B cell (primary cell): ENCODE data around the gene ZBTB16. TPM values are rescaled to one million over a fixed set of nuclear protein-coding genes. Genes with fewer than 3 reads are reported as not detected.

ENCODE experiments used
- ATAC-seq: fragments of 200-7000 bp; cut with Tn5 transposase; one replicate; pipeline ENCODE4 v1.10.0; 2021; ENCODE audit warnings: low read depth, mild to moderate bottlenecking, moderate number of reproducible peaks, moderate library complexity
- CTCF ChIA-PET: fragments of 350-600 bp; sonication (Branson Sonifier 250); formaldehyde crosslinking; loops from one replicate; lab custom pipeline; 2021; ENCODE audit warnings: antibody characterized with exemption, inconsistent platforms; lab: Charles Lee
- POLR2A ChIA-PET: fragments of 350-600 bp; sonication (Branson Sonifier 250); formaldehyde crosslinking; loops from one replicate; lab custom pipeline; 2021; ENCODE audit warnings: antibody characterized with exemption; lab: Charles Lee
- DNase-seq: peaks from one replicate; pipeline ENCODE4 v3.0.0; 2013
- H2AFZ ChIP-seq: 2 replicates; pipeline ENCODE4 v1.6.1; 2012; ENCODE audit warnings: mild to moderate bottlenecking, low read depth, low read length; ENCODE audit not compliant: insufficient read depth, poor library complexity, severe bottlenecking
- H3K27ac ChIP-seq, 2 donors: 1 replicate in 1 of 2; 2 replicates in 1 of 2; pipeline ENCODE4 v1.5.1; 2012 to 2013; ENCODE audit warnings: low read length in 2 of 2, mild to moderate bottlenecking in 2 of 2, moderate library complexity in 1 of 2
- H3K27me3 ChIP-seq, 4 experiments: fragments of 200-600 bp in 1 of 4; sonication (generic) in 1 of 4; replicated peaks in 1 of 4; 1 replicate in 2 of 4; 2 replicates in 2 of 4; pipeline versions ENCODE4 v1.6.1 to v1.7.0; 2013 to 2016; ENCODE audit warnings: low read length in 3 of 4, mild to moderate bottlenecking in 2 of 4, mixed read lengths in 1 of 4, moderate library complexity in 1 of 4; ENCODE audit not compliant: insufficient read depth in 4 of 4, control insufficient read depth in 3 of 4; ENCODE audit errors: control extremely low read depth in 1 of 4
- H3K36me3 ChIP-seq, 2 experiments: replicated peaks in 1 of 2; 1 replicate in 1 of 2; 2 replicates in 1 of 2; pipeline versions ENCODE4 v1.6.1 to v1.7.1; 2013; ENCODE audit warnings: low read length in 1 of 2; ENCODE audit not compliant: insufficient read depth in 2 of 2, control insufficient read depth in 1 of 2; ENCODE audit errors: control extremely low read depth in 1 of 2, extremely low read depth in 1 of 2
- H3K4me1 ChIP-seq, 2 donors: fragments of 200-600 bp in 1 of 2; sonication (generic) in 1 of 2; 1 replicate in 1 of 2; 2 replicates in 1 of 2; pipeline versions ENCODE4 v1.5.1 to v1.6.1; 2013 to 2017; ENCODE audit warnings: low read length in 2 of 2; ENCODE audit not compliant: control insufficient read depth in 2 of 2, insufficient read depth in 2 of 2
- H3K4me2 ChIP-seq: replicated peaks from 2 replicates; pipeline ENCODE3; 2012; ENCODE audit warnings: mild to moderate bottlenecking, low read depth, low read length; ENCODE audit not compliant: poor library complexity, severe bottlenecking
- H3K4me3 ChIP-seq, 5 experiments: fragments of 200-600 bp in 1 of 5; sonication (generic) in 1 of 5; 1 replicate in 3 of 5; 2 replicates in 2 of 5; pipeline versions ENCODE4 v1.5.1 to v1.7.0; 2011 to 2016; ENCODE audit warnings: low read length in 4 of 5, mild to moderate bottlenecking in 4 of 5, low read depth in 2 of 5, control low read depth in 1 of 5, moderate library complexity in 1 of 5; ENCODE audit not compliant: insufficient read depth in 1 of 5; ENCODE audit errors: control extremely low read depth in 1 of 5, extremely low read depth in 1 of 5
- H3K79me2 ChIP-seq: fragments of 200-600 bp; sonication (generic); one replicate; pipeline ENCODE4 v1.6.0; 2016; ENCODE audit warnings: low read length; ENCODE audit not compliant: control insufficient read depth, insufficient read depth
- H3K9ac ChIP-seq: fragments of 200-600 bp; sonication (generic); 2 replicates; pipeline ENCODE4 v1.6.1; 2017; ENCODE audit warnings: mild to moderate bottlenecking, low read length, moderate library complexity
- H3K9me3 ChIP-seq, 3 donors: one replicate each; pipeline versions ENCODE4 v1.6.1 to v1.7.1; 2013; ENCODE audit warnings: low read length in 2 of 3; ENCODE audit not compliant: control insufficient read depth in 2 of 3, insufficient read depth in 1 of 3; ENCODE audit errors: control extremely low read depth in 1 of 3
- H4K20me1 ChIP-seq: 2 replicates; pipeline ENCODE4 v1.6.0; 2012; ENCODE audit warnings: mild to moderate bottlenecking, low read length; ENCODE audit not compliant: insufficient read depth, control insufficient read depth, poor library complexity, severe bottlenecking
- H3K27ac Mint-ChIP-seq: one replicate; pipeline ENCODE4 v1.8.0; 2021; ENCODE audit warnings: mixed read lengths
- H3K27me3 Mint-ChIP-seq: one replicate; pipeline ENCODE4 v1.8.0; 2021; ENCODE audit warnings: mixed read lengths
- H3K4me1 Mint-ChIP-seq: one replicate; pipeline ENCODE4 v1.8.0; 2021; ENCODE audit warnings: mixed read lengths
- H3K4me3 Mint-ChIP-seq: one replicate; pipeline ENCODE4 v1.8.0; 2021; ENCODE audit warnings: mixed read lengths
- H3K9me3 Mint-ChIP-seq: one replicate; pipeline ENCODE4 v1.8.0; 2022; ENCODE audit warnings: mixed read lengths; ENCODE audit not compliant: insufficient read depth
- CTCF ChIP-seq: fragments of 200-600 bp; IDR thresholded peaks from one replicate; pipeline ENCODE4 v1.8.0; 2022; ENCODE audit warnings: antibody characterized with exemption, mild to moderate bottlenecking
- EZH2 ChIP-seq: IDR thresholded peaks from 2 replicates; pipeline ENCODE4 v1.6.1; 2012; ENCODE audit warnings: borderline replicate concordance, low read depth, mild to moderate bottlenecking, moderate library complexity, low read length; ENCODE audit not compliant: insufficient read depth, poor library complexity, severe bottlenecking
- WGBS: methylation state at CpG from one replicate; pipeline ENCODE4 v1.1.5; 2013; ENCODE audit warnings: missing lambda C conversion rate; ENCODE audit not compliant: insufficient coverage; 5-methylcytosine and 5-hydroxymethylcytosine counted together
- intact Hi-C: fragments of 100-400 bp; cut with micrococcal nuclease; formaldehyde crosslinking; loops from one replicate; pipeline ENCODE4 v1.10.0; 2022
- polyA plus RNA-seq: library from polyadenylated mRNA; depleted of rRNA; stranded (reverse); fragments of >200 nt; gene quantifications from 2 replicates; pipeline ENCODE4 v1.2.3, GENCODE V29; 2012
- total RNA-seq, 2 donors: library from RNA; stranded (reverse); fragments of 120-200 nt in 1 of 2; gene quantifications; 1 replicate in 1 of 2; 2 replicates in 1 of 2; pipeline versions ENCODE4 v1.2.3 to v1.2.4, GENCODE V29; 2013 to 2022

The ZBTB16 gene
- total and polyA plus RNA-seq, 2 donors (not counting 1 experiment from before 2014, with no cell fraction given), result 16.0 to 20.6 TPM

- no peak overlapping the region for H3K4me3 ChIP-seq
- WGBS, result 63% methylated on average over 4 of the region's 5 CpGs
- CTCF ChIA-PET, result no interaction called here
- Mint-ChIP-seq H3K4me1 (no peaks in the 10 kb centered on the region), H3K9me3 (no peaks in the 10 kb centered on the region), H3K27me3 (peaks cover 69% of the 10 kb centered on the region), H3K27ac (no peak overlapping the region), H3K4me3 (no peak overlapping the region)
- H4K20me1 ChIP-seq, result no peaks in the 10 kb centered on the region
- no peaks in the 10 kb centered on the region for H3K79me2 ChIP-seq
- POLR2A ChIA-PET, result no interaction called here
- intact Hi-C loops, result no loop called here
- no peaks in the 10 kb centered on the region for H3K9me3 ChIP-seq
- DNase-seq, result no peak
- TF ChIP-seq CTCF, result no peak
- H3K4me1 ChIP-seq, result no peaks in the 10 kb centered on the region
- no peak for ATAC-seq
- H2AFZ ChIP-seq, result no peak overlapping the region
- H3K4me2 ChIP-seq, result no peak overlapping the region
- H3K27me3 ChIP-seq, result peaks cover 0 to 34% (median 13%) of the 10 kb centered on the region in 4 experiments
- H3K27ac ChIP-seq, result no peak overlapping the region
- H3K36me3 ChIP-seq, result no peaks in the 10 kb centered on the region
- H3K9ac ChIP-seq, result no peak overlapping the region
Measured at GRCh38 chr11:114276077-114276476, 216.6 kb downstream of the ZBTB16 start.

- ATAC-seq (no peak), DNase-seq (no peak)
- Histone ChIP-seq H3K4me3 (no peak overlapping the region), H3K9me3 (no peaks in the 10 kb centered on the region), H3K36me3 (no peaks in the 10 kb centered on the region), H3K9ac (no peak overlapping the region), H3K4me2 (no peak overlapping the region), H3K27me3 (peaks cover 0 to 21% (median 9%) of the 10 kb centered on the region in 4 experiments), H3K79me2 (no peaks in the 10 kb centered on the region), H2AFZ (no peak overlapping the region), H4K20me1 (no peaks in the 10 kb centered on the region), H3K27ac (no peak overlapping the region), H3K4me1 (no peaks in the 10 kb centered on the region)
- CTCF ChIA-PET, result interaction anchor here (1.2 kb wide), 1 partner anchor 10 kb away, joined by 5 read pairs; no protein-coding TSS in a partner anchor
- Mint-ChIP-seq H3K27ac (no peak overlapping the region), H3K4me1 (no peaks in the 10 kb centered on the region), H3K27me3 (peaks cover 57% of the 10 kb centered on the region), H3K9me3 (no peaks in the 10 kb centered on the region), H3K4me3 (no peak overlapping the region)
- intact Hi-C loops, result no loop called here
- POLR2A ChIA-PET, result no interaction called here
- no peak for TF ChIP-seq CTCF
- TF ChIP-seq EZH2, result no peak
- 96% methylated on average over 6 of the region's 11 CpGs for WGBS
Measured at GRCh38 chr11:114277637-114278341, 218.3 kb downstream of the ZBTB16 start.
